Measurements from ENCODE around the gene DAB2IP. TPM values are rescaled to one million over a fixed set of nuclear protein-coding genes. Genes with fewer than 3 reads are reported as not detected.
"Not testable (repeated sequence)": the region's sequence is repeated elsewhere in the genome, so short reads cannot be mapped to it uniquely, and the experiment has no call there.

Gene DAB2IP
- total RNA-seq, 2 experiments from 2014 or later: 0.18 to 0.33 TPM

DNA sequence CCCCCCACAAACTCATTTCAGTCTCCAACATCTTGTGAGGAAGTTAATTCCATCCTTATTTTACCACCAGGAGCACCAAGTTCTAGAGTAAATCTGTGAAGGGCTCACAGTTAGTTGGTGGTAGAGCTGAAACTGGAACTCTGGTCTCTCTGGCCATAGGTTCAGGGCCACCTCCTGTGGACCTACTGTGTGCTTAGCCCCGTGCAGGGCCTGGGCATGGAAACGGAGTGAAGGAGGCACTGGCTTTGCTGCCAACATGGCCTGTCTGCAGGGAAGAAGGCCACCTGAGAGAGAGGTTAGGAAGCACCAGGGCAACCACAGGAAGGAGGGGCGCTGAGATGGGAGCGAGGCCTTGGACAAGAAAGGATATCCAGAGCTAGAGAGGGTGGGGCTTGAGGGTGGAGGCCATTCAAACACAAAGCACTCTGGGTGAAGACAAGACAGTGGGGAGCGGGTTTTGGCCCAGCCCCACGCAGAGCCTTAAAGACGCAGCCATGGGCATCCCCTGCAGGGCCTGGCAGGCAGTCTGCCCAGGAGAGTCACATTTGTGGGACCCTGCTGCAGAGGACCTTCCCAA is 16.0 kb upstream of the DAB2IP start:
- Mint-ChIP-seq H3K9me3 (no peaks in the 10 kb centered on the region), H3K27me3 (no peaks in the 10 kb centered on the region), H3K4me3 (no peak overlapping the region), H3K36me3 (no peaks in the 10 kb centered on the region), H3K27ac (peak overlapping the region; percentile 40), H3K4me1 (peaks cover 12% of the 10 kb centered on the region)
- DNase-seq: no peak

DNA sequence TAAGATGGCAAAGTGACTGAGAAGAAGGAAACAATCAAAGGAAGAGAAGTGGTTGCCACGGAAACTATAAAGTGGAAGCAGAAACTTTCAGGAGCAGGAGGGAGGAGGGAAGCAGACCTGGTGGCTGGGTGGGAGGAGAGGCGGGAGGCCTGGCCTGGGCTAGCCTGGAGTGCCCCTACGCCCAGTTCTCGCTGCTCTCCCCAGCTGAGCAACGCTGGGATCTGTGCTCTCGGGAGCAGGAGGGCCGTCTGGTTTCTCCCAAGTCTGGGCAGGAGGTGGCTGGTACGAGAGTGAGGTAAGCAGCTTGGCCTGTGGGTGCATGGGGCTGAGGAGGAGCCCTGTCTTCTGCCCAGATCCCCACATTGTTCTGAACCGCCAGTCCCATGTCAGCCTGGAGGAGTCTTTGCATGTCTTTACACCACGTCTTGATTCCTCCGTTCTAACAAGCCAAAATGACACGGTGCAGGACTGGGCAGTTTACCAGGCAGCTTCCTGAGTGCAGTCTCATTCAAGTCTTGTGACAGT is 15.0 kb upstream of the DAB2IP start:
- DNase-seq: no peak
- peaks cover 12% of the 10 kb centered on the region for H3K4me1 Mint-ChIP-seq
- H3K4me3 Mint-ChIP-seq: no peak overlapping the region
- H3K9me3 Mint-ChIP-seq: no peaks in the 10 kb centered on the region
- H3K27me3 Mint-ChIP-seq: no peaks in the 10 kb centered on the region
- no peak overlapping the region for H3K27ac Mint-ChIP-seq
- H3K36me3 Mint-ChIP-seq: no peaks in the 10 kb centered on the region

DNA sequence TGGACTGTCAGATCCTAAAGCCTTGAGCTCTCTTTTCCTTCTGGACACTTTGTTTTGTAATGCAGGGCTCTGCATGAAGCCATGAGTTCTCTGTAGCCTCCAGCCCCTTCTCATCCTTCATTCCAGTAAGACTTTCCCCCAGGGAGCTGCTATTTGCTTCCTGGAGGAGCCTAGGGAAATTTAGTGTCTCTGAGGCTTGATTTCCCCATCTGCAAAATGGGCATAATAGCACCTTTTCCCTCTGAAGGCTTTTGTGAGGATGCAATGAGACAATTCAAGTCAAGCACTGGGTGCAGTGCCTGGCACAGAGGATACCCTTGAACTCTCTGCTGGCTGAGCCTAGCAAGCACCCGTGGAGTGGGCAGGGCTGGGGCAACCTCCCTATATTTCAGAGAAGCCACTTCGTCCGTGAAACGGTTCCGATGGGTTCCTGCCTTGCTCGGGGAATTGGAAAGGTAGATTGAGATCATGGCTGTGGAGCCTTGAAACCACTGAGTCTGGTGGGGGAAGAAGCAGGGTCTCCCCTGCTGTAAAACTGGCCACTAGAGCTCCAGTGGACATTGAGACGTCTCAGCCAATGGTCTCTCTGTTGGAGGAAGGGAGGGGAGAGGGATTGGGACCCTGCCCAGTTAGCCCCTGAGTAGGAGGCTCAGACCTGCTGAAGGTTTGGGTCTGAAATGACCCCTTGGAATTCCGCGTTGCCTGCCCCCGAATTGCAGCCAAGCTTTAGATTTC is 14.3 kb upstream of the DAB2IP start:
- Mint-ChIP-seq H3K9me3 (no peaks in the 10 kb centered on the region), H3K27ac (no peak overlapping the region), H3K4me3 (no peak overlapping the region), H3K27me3 (no peaks in the 10 kb centered on the region), H3K36me3 (no peaks in the 10 kb centered on the region), H3K4me1 (peaks cover 12% of the 10 kb centered on the region)
- DNase-seq: no peak

DNA sequence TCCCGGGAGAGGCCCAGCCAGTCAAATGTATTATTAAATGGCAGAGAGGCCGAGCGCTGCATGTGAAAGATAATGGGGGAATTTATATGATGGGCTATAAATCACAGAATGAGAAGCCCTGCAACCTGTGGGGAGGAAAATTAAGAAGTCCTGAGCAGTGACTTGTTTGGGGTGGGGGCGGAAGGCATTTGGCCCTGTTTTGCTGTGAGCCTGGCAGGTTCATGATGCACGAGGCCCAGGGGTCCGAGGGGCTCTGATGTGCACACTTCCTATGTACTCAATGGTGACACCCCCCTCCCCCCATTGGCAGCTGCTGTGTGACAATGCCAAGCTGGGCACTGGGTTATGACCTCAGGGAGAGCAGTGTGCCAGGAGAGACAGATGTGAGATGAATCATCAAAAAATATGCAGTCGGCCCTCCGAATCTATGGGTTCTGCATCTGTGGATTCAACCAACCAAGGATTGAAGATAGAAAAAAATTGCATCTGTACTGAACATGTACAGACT is 13.7 kb upstream of the DAB2IP start:
- Mint-ChIP-seq H3K36me3 (no peaks in the 10 kb centered on the region), H3K4me1 (peaks cover 12% of the 10 kb centered on the region), H3K9me3 (no peaks in the 10 kb centered on the region), H3K4me3 (no peak overlapping the region), H3K27ac (no peak overlapping the region), H3K27me3 (no peaks in the 10 kb centered on the region)
- DNase-seq: no peak

DNA sequence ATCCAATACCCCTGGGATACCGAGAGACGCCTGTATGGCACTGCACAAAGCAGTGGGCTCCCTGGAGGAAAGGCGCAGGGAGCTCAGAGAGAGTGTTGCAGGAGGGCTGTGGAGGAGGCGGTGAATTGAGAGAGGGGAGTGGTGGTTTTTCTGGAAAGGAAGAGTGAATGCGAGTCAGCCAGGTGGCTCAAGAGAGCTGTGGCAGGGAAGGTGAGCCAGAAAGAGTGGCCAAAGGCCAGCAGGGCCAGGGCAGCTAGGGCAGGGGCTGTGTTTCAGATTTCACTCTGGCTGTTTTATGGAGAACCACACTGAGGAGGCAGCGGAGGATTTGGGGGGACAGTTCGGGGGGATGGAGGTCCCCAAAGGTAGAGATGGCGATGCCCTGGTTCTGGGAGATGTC is 13.0 kb upstream of the DAB2IP start:
- Mint-ChIP-seq H3K36me3 (no peaks in the 10 kb centered on the region), H3K4me1 (peaks cover 12% of the 10 kb centered on the region), H3K27me3 (no peaks in the 10 kb centered on the region), H3K27ac (no peak overlapping the region), H3K9me3 (no peaks in the 10 kb centered on the region), H3K4me3 (no peak overlapping the region)
- DNase-seq: no peak

DNA sequence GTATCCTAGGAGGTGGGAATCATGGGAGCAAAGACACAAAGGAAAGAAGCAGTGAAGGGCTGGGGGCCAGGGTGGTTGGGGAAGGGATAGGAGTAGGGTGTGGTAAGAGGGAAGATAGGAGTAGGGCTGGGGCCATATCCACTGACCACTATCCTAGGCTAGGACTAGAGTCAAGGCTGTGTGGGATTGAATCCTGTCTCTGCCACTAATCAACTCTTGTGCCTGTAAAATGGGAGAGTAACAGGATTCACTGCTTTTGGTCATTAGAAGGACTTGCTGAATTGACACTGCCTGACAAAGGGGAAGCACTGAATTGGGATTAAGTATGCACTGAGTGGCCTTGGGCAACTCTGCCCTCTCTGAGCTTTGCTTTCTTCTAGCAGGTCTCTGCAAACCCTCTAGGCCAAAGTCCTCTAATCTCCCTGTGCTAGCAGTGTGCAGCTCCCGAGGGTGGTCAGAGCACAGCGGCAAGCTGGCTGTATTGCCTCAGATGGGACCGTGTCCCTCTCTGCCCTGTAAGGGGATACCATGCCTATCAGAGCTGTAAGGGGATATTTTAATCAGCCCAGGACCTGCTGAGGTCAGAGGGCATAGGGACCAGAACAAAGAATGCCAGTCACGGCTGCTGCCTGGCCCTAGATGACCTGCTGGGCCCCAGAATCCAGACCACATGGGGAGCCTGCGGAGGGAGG is 12.4 kb upstream of the DAB2IP start:
- H3K4me3 Mint-ChIP-seq: no peak overlapping the region
- peaks cover 10% of the 10 kb centered on the region for H3K4me1 Mint-ChIP-seq
- H3K27ac Mint-ChIP-seq: no peak overlapping the region
- DNase-seq: no peak
- H3K36me3 Mint-ChIP-seq: no peaks in the 10 kb centered on the region
- H3K27me3 Mint-ChIP-seq: no peaks in the 10 kb centered on the region
- no peaks in the 10 kb centered on the region for H3K9me3 Mint-ChIP-seq

DNA sequence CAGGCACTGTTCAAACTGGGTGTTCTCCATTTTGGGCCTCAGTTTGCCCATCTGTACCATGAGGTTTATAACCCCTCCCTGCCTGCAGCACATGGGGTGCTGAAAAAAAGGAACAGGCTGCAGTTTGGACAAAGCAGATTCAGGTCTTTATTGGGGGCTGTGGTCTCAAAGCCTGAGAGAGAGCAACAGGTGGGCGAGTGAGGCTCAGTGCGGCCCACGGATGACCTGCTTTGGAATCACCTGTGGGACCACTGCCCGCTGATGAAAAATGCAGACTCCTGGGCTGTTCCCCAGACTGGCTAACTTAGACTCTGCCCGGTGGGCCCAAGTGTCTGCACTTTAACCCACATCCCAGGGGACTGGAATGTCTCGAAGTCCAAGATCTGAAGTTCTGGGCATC is 11.8 kb upstream of the DAB2IP start:
- H3K27ac Mint-ChIP-seq: no peak overlapping the region
- H3K4me3 Mint-ChIP-seq: no peak overlapping the region
- H3K4me1 Mint-ChIP-seq: peaks cover 5% of the 10 kb centered on the region
- H3K9me3 Mint-ChIP-seq: no peaks in the 10 kb centered on the region
- no peaks in the 10 kb centered on the region for H3K27me3 Mint-ChIP-seq
- H3K36me3 Mint-ChIP-seq: no peaks in the 10 kb centered on the region
- no peak for DNase-seq

DNA sequence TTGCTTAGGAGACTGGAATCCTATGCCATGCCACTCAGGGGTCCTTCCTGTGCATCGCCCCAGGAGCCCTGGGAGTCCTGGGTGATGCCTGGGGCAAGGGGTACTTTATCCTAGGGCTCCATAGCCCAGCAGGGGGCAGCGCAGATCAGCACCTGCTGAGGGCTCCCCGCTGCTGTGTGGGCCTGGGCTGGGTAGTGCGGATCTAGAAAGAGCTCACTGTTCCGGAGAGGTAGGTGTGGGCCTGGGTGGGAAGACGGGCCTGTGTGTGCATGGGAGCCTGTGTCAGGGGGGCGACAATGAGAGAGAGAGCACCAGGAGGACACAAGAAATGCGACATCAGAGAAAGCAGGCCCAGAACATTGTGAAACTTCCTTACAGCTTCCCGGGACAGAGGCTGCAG is 11.4 kb upstream of the DAB2IP start:
- peaks cover under 1% of the 10 kb centered on the region for H3K4me1 Mint-ChIP-seq
- H3K27me3 Mint-ChIP-seq: no peaks in the 10 kb centered on the region
- H3K36me3 Mint-ChIP-seq: no peaks in the 10 kb centered on the region

DNA sequence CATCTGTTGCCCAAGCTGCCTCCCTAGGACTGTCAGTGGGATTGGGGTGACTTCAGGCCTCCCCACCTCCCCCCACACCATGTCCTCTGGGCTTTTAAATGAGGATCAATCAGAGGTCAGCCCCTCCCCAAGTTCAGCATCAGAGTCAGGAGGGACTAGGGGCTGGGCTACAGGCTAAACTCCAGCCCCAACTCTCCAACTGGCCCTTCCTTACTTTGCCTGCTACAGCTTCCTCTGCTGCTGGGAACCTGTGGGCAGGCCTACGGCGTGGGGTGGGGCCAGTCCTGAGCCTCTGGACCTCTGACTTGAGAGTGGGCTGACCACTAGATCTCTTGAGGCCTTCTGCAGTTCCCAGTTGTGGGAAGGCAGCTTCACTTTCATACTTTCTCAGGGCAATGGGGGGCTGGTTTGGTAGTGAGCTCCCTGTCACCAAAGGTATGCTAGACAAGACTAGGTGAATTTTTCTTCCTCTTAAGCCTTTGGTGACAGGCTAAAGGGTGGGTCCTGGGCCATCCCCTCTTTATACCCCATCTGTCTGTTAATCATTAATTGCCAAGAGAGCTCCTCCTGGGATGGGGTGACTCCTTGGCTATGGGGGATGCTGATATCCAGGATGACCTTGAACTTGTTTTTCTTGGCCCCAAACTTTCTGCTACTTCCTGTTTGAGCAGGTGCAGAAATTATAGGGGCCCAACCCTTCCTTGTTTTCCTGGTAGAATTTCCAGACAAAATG is 10.8 kb upstream of the DAB2IP start:
- Mint-ChIP-seq H3K9me3 (no peaks in the 10 kb centered on the region), H3K4me3 (no peak overlapping the region), H3K4me1 (no peaks in the 10 kb centered on the region), H3K27ac (no peak overlapping the region), H3K36me3 (no peaks in the 10 kb centered on the region), H3K27me3 (no peaks in the 10 kb centered on the region)
- DNase-seq: no peak

More for the DNA sequence above, 11.4 kb upstream of the DAB2IP start:
- H3K9me3 Mint-ChIP-seq: no peaks in the 10 kb centered on the region
- no peak overlapping the region for H3K4me3 Mint-ChIP-seq
- peak overlapping the region; percentile 14 for H3K27ac Mint-ChIP-seq
- DNase-seq: peak; percentile 51

DNA sequence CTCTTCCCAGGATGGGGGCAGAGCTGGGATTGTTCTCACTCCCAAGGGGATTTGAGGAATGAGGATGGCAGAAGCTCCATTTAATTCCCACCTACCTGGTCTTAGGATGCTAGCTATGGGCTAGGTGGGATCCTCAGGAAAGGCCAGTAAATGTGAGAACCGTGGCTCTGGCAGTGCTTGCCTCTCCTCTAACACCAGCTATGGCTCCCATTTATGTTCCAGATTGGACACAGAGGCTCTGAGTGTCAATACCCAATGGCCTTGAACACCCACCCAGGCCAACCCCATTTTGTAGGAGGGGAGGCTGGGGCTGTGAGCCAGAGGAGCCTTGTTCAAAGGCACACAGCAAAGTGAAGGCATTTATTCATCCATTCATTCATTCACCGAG is 10.2 kb upstream of the DAB2IP start:
- H3K4me3 Mint-ChIP-seq: no peak overlapping the region
- H3K27ac Mint-ChIP-seq: no peak overlapping the region
- H3K36me3 Mint-ChIP-seq: no peaks in the 10 kb centered on the region
- H3K27me3 Mint-ChIP-seq: no peaks in the 10 kb centered on the region
- DNase-seq: no peak
- no peaks in the 10 kb centered on the region for H3K9me3 Mint-ChIP-seq
- H3K4me1 Mint-ChIP-seq: no peaks in the 10 kb centered on the region

DNA sequence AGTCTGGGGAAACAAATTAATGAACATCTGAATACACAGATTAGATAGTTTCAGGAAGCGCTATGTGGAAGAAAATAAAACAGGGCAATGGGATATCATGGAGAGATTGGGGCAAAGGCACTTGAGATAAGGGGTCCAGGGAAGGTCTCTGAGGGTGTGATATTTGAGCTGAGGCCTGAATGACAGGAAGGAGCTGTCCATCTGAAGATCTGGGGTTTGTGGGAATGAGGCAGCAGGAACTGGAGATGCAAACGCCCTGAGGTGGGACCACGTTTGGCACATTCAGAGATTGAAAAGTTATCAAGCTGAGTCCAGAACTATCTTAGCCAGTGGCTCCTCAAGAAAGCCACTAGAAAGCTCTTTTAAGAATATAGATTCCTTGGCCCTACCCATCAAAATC is 8.7 kb upstream of the DAB2IP start:
- H3K27me3 Mint-ChIP-seq: peaks cover under 1% of the 10 kb centered on the region
- H3K4me1 Mint-ChIP-seq: no peaks in the 10 kb centered on the region
- no peaks in the 10 kb centered on the region for H3K9me3 Mint-ChIP-seq
- no peak overlapping the region for H3K4me3 Mint-ChIP-seq
- no peaks in the 10 kb centered on the region for H3K36me3 Mint-ChIP-seq
- DNase-seq: no peak
- H3K27ac Mint-ChIP-seq: no peak overlapping the region

DNA sequence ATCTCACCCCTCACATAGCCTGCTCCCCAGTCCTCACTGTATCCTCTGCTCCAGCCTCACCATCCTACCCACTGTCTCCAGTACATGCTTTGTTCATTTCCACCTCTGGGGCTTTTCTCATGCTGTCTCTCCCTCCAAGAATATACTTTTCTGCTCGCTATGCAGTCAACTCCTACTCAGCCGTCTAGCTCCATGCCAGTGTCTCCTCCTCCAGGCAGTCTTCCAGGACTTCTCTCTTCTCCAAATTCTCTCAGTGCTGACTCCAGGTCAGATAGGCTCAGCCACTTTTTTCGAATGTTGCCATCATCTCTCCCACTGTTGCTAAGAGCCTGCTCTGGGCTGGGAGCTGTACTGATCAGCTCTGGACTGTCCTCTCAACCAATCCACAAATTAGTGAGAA is 8.0 kb upstream of the DAB2IP start:
- Mint-ChIP-seq H3K4me1 (no peaks in the 10 kb centered on the region), H3K27ac (no peak overlapping the region), H3K36me3 (no peaks in the 10 kb centered on the region), H3K4me3 (no peak overlapping the region), H3K9me3 (no peaks in the 10 kb centered on the region), H3K27me3 (peaks cover 8% of the 10 kb centered on the region)
- DNase-seq: no peak

DNA sequence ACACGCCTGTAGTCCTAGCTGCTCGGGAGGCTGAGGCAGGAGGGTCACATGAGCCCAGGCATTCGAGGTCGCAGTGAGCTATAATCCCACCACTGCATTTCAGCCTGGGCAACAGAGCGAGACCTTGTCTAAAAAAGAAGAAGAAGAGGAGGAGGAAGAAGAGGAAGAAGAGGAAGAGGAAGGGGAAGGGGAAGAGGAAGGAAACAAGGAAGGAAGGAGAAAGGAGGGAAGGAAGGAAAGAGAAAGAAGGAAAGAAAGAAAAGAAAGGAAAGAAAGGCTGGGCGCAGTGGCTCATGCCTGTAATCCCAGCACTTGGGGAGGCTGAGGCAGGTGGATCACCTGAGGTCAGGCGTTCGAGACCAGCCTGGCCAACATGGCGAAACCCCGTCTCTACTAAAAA is 7.4 kb upstream of the DAB2IP start:
- H3K4me1 Mint-ChIP-seq, H3K27ac Mint-ChIP-seq, H3K4me3 Mint-ChIP-seq, H3K36me3 Mint-ChIP-seq, H3K9me3 Mint-ChIP-seq, DNase-seq: not testable (repeated sequence)
- H3K27me3 Mint-ChIP-seq: peaks cover 11% of the 10 kb centered on the region

DNA sequence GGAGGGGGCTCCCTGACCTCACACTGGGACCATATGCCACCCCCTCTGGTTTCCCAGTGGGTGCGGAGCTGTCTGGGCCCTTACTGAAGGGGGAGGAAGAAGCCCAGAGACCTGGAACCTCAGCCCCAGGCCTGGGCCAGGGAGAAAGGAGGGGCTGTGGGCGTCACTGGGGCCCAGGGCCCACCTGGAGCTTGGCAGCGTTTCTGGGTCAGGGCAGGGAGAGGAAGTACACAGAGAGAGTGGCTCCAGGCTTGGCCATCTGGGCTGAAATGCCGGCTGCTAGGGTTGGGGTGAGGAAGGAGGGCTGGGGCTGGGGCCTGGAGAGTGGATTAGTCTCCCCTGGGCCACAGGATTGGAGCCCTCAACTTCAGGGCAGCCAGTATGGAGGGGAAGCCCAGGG is 6.4 kb upstream of the DAB2IP start:
- peaks cover 17% of the 10 kb centered on the region for H3K27me3 Mint-ChIP-seq
- H3K4me3 Mint-ChIP-seq: no peak overlapping the region
- no peaks in the 10 kb centered on the region for H3K9me3 Mint-ChIP-seq
- H3K27ac Mint-ChIP-seq: no peak overlapping the region
- H3K36me3 Mint-ChIP-seq: no peaks in the 10 kb centered on the region
- peaks cover 3% of the 10 kb centered on the region for H3K4me1 Mint-ChIP-seq
- DNase-seq: no peak

Measured in activated naive CD8-positive, alpha-beta T cell treated with anti-CD3 and anti-CD28 coated beads for 36 hours (primary cell).